Measurements from ENCODE around the gene CBFA2T2.
"Not testable (repeated sequence)": the region's sequence is repeated elsewhere in the genome, so short reads cannot be mapped to it uniquely, and the experiment has no call there.

DNA sequence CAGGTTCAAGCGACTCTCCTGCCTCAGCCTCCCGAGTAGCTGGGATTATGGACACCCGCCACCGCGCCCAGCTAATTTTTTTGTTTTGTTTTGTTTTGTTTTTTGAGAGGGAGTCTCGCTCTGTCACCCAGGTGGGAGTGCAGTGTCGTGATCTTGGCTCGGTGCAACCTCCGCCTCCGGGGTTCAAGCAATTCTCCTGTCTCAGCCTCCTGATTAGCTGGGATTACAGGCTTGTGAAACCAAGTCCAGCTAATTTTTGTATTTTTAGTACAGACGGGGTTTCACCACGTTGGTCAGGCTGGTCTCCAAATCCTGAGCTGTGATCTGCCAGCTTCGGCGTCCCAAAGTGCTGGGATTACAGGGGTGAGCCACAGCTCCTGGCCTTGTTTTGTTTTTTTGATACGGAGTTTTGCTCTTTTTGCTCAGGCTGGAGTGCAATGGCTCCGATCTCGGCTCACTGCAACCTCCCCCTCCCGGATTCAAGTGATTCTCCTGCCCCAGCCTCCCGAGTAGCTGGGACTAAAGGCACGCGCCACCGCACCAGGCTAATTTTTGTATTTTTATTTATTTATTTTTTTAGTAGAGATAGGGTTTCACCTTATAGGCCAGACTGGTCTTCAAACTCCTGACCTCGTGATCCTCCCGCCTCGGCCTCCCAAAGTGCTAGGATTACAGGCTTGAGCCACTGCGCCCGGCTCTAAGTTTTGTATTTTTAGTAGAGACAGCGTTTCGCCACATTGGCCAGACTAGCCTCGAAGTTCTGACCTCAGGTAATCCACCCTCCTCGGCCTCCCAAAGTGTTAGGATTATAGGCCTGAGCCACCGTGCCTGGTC, 1.0 kb upstream of the CBFA2T2 start:
- not testable (repeated sequence) for TF ChIP-seq YY1 (IDR thresholded peaks at IDR 0.05; ENCODE audit: insufficient read depth, insufficient read length); ZNF274 (IDR thresholded peaks at IDR 0.05; ENCODE audit: low read depth, low read length); SUZ12 (IDR thresholded peaks at IDR 0.05; ENCODE audit: extremely low read depth, insufficient read depth, insufficient read length)

Data from NT2/D1 (cell line).